RWPE1 (cell line): ENCODE data around the gene SLC39A11.

ENCODE experiments used
- CTCF ChIA-PET: fragments of 350-600 bp; sonication (Branson Sonifier 250); formaldehyde crosslinking; extraction: SDS; loops from one replicate; lab custom pipeline; 2021; lab: Yijun Ruan, JAX
- POLR2A ChIA-PET: fragments of 400-600 bp; formaldehyde crosslinking; extraction: SDS; loops from one replicate; lab custom pipeline; 2020; ENCODE audit warnings: antibody characterized with exemption; ENCODE audit not compliant: low non-redundant PET; lab: Yijun Ruan, JAX
- DNase-seq: peaks from one replicate; pipeline ENCODE4 v3.0.0; 2012; ENCODE audit warnings: low spot score
- H3K27ac ChIP-seq: fragments of 450-650 bp; 2 replicates; pipeline ENCODE4 v1.5.1; 2017
- TF ChIP-seq, protein P1 (sequence below): fragments of 450-650 bp; conservative IDR thresholded peaks from 2 replicates; pipeline ENCODE4 v1.5.1; 2017; ENCODE audit warnings: low read depth, mild to moderate bottlenecking

SLC39A11 gene

GRCh38 chr17:73042809-73043685 lies 49.4 kb downstream of the SLC39A11 start:
- POLR2A ChIA-PET = no interaction called here
- no peak overlapping the region; the same call in 1 of the 2 replicates for H3K27ac ChIP-seq
- TF ChIP-seq, protein P1, sequence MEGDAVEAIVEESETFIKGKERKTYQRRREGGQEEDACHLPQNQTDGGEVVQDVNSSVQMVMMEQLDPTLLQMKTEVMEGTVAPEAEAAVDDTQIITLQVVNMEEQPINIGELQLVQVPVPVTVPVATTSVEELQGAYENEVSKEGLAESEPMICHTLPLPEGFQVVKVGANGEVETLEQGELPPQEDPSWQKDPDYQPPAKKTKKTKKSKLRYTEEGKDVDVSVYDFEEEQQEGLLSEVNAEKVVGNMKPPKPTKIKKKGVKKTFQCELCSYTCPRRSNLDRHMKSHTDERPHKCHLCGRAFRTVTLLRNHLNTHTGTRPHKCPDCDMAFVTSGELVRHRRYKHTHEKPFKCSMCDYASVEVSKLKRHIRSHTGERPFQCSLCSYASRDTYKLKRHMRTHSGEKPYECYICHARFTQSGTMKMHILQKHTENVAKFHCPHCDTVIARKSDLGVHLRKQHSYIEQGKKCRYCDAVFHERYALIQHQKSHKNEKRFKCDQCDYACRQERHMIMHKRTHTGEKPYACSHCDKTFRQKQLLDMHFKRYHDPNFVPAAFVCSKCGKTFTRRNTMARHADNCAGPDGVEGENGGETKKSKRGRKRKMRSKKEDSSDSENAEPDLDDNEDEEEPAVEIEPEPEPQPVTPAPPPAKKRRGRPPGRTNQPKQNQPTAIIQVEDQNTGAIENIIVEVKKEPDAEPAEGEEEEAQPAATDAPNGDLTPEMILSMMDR = no peak
- CTCF ChIA-PET = no interaction called here
- DNase-seq = no peak

- ChIA-PET POLR2A (no interaction called here), CTCF (interaction anchor here (0.6 kb wide), 1 partner anchor 315 kb away, joined by 3 read pairs; no protein-coding TSS in a partner anchor)
- no peak for DNase-seq
- no peak overlapping the region for H3K27ac ChIP-seq
- TF ChIP-seq, protein P1 = no peak
Observed at GRCh38 chr17:73042225-73042624, 50.3 kb downstream of the SLC39A11 start.

- TF ChIP-seq, protein P1 = no peak
- CTCF ChIA-PET = no interaction called here
- DNase-seq = no peak
- POLR2A ChIA-PET = no interaction called here
- H3K27ac ChIP-seq = no peak overlapping the region
Observed at GRCh38 chr17:73039282-73039681, 53.2 kb downstream of the SLC39A11 start.

DNA sequence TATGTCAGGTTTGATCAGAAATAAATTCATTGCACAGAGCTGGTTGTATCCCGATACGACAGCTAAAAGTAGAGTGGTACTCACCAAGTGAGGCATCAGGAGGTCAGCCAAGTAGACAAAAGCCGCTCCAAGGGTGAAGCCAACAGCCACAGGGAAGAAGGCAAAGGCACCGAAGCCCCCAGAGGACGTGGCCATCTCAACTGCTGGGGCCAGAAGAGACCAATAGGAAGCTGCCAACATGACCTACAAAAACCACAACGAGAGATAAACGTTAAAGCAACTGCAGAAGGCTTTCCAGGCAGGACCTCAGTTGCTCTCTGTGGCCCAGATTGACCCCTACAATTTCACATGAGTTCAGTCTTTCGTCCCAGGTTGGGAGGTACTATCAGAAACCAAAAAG lies 61.0 kb downstream of the SLC39A11 start:
- CTCF ChIA-PET = no interaction called here
- DNase-seq = no peak
- H3K27ac ChIP-seq = no peak overlapping the region
- POLR2A ChIA-PET = no interaction called here
- TF ChIP-seq, protein P1 = no peak

DNA sequence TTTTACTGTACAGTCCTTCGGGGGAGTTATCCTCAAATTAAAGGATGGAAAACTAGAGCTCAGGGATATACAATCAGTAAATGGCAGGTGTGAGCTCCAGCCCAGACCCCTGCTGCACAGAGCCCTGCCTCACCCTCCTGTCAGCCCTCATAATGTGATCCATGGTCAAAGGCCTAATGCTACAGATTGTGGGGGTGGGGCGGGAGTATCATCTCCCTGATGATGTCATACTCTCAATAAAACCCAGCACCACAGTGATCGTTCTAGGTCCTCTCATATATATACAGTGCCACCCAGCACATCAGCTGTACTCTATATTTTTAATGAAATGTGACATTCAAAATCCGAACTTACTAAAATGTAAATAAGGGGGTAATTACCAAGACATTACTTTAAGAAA lies 61.5 kb downstream of the SLC39A11 start:
- ChIA-PET POLR2A (no interaction called here), CTCF (no interaction called here)
- no peak for DNase-seq
- no peak overlapping the region for H3K27ac ChIP-seq
- TF ChIP-seq, protein P1 = no peak

- CTCF ChIA-PET = no interaction called here
- TF ChIP-seq, protein P1 = no peak
- DNase-seq = no peak
- POLR2A ChIA-PET = no interaction called here
- no peak overlapping the region for H3K27ac ChIP-seq
Observed at GRCh38 chr17:73030501-73030921, 62.0 kb downstream of the SLC39A11 start.
